CD4-positive, alpha-beta T cell treated with Interleukin-4 for 4 hours (primary cell): ENCODE data around the gene LMO7.
"Not testable (repeated sequence)": the region's sequence is repeated elsewhere in the genome, so short reads cannot be mapped to it uniquely, and the experiment has no call there.

Experiments used
- DNase-seq: peaks from one replicate; pipeline ENCODE4 v3.0.0-alpha.2; 2020

The LMO7 gene

DNA sequence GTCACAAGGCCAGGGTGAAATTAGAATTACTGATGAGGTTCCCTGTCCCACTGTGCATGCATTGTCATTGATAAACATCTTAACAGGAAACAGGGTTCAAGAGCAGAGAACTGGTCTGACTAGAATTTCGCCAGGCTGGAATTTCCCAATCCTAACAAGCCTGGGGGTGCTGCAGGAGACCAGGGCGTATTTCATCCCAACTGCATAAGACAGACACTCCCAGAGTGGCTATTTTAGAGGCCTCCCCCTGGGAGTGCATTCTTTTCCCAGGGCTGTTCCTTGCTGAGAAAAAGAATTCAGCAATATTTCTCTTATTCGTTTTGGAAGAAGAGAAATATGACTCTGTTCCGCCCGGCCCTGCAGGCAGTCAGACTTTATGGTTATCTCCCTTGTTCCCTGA, 144.0 kb downstream of the LMO7 start:
- DNase-seq: not testable (repeated sequence)

- DNase-seq: no peak
Observed at GRCh38 chr13:75782985-75783384, 146.9 kb downstream of the LMO7 start.

DNA sequence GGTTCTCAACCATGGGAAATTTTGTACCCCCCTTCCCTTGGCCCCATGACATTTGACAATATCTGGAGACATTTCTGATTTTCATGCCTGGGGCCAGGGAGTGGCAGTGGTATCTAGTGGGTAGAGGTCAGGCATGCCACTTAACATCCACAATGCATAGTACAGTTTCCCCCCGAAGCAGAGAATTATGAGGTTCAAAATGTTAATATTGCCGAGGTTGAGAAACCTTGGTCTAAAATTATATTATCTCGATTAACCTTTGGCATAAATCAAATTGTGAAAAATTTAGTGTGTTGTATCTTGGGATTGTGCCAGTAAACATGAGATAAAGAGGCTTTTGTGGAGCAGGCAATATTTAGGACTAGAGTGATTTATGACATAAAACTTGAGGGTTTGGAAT, 147.9 kb downstream of the LMO7 start:
- no peak for DNase-seq

GRCh38 chr13:75785130-75785529, 149.0 kb downstream of the LMO7 start:
- no peak for DNase-seq

DNA sequence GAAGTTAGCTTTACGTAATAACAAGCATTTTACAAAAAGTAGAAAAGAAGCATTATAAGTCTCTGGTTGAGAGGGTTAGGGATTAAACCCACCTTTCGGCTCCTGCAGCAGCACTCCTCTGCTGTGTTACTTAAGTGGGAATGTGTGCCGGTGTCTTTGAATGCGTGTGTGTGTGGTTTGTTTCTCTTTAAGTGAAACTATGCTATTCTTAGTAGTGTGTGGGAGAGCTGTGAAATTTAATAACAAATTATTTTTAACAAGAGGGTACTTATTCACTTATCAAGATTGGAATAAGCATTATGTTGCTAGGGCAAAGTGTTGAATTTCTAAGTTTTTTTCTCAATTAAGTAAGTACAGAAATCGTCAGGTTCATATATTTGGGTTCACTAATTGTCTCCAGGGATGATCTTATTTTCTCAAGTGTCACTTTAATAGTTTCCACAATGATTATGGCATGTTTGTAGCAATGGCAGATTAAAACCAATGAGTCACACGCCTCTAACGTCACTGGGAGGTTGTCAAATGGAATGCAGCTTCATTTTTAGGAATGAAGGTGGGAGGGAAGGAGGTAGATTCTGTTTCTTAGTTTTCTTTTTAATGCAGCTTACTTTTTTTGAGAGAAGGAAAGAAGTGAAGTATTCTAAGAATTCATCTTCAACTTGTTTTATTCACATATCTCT, 151.3 kb downstream of the LMO7 start:
- DNase-seq: no peak

- no peak for DNase-seq
Observed at GRCh38 chr13:75788481-75788981, 152.4 kb downstream of the LMO7 start.

GRCh38 chr13:75789451-75790197, 153.5 kb downstream of the LMO7 start:
- DNase-seq: no peak

- DNase-seq: no peak
Observed at GRCh38 chr13:75790198-75790970, 154.3 kb downstream of the LMO7 start.

DNA sequence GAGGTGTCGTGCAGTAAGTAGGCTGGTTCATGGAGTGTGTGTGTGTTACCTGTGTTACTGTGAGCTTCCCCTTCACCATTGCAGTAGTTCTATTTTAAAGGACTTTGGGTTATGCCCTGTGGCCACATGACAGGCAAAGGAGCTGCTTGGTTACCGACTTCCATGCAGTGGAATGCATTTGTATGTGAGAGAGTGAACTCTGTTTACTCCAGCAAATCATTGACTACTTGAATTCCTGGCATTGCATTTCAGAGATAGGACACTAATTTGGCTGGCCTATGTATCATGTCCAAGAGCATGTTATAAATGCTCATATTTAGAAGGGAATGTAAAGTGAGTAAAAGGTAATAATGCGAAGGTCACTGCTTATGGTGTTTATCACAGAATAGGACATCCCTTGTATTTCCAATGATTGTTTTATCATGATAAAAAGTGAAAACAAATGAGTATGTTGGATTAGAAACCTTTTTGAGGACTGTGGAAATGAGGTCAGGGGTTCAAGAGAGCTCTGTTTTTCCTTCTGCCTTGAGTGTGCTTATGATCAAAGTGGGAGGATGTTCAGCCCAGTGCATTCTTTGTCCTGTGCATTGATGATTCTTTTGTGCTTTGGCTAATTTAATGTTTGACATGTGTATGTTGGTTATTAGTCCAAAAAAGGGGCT, 156.5 kb downstream of the LMO7 start:
- DNase-seq: no peak

DNA sequence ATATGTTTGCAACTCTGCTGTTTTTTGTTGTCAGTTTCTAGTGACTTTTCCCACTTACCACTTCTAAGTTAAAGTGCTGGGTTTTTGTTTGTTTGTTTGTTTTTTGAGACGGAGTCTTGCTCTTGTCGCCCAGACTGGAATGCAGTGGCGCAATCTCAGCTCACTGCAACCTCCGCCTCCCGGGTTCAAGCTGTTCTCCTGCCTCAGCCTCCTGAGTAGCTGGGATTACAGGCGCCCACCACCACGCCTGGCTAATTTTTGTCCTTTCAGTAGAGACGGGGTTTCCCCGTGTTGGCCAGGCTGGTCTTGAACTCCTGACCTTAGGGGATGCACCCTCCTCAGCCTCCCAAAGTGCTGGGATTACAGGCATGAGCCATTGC, 157.0 kb downstream of the LMO7 start:
- not testable (repeated sequence) for DNase-seq

GRCh38 chr13:75794663-75795062, 158.5 kb downstream of the LMO7 start:
- DNase-seq: no peak

- no peak for DNase-seq
Observed at GRCh38 chr13:75795274-75795673, 159.1 kb downstream of the LMO7 start.

- no peak for DNase-seq
Observed at GRCh38 chr13:75796825-75797224, 160.7 kb downstream of the LMO7 start.

DNA sequence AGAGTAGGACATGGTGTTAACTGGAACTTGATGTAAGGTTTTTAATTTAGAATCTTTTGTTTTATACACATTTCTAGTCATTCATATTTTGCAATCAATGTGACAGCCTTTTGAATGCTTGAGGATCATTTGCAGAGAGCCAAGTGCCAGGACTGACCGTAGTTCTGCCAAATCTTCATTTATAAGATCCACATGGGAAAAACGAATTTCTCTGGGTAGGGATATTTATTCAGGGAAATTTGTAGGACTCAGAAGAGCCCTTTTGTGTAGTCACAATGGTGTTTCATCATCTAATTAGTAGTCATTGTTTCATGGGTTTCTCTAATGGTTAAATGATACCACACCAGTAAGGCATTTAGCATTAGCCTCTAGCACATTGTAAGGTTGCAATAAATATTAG, 161.1 kb downstream of the LMO7 start:
- no peak for DNase-seq

- no peak for DNase-seq
Observed at GRCh38 chr13:75797719-75798118, 161.6 kb downstream of the LMO7 start.

DNA sequence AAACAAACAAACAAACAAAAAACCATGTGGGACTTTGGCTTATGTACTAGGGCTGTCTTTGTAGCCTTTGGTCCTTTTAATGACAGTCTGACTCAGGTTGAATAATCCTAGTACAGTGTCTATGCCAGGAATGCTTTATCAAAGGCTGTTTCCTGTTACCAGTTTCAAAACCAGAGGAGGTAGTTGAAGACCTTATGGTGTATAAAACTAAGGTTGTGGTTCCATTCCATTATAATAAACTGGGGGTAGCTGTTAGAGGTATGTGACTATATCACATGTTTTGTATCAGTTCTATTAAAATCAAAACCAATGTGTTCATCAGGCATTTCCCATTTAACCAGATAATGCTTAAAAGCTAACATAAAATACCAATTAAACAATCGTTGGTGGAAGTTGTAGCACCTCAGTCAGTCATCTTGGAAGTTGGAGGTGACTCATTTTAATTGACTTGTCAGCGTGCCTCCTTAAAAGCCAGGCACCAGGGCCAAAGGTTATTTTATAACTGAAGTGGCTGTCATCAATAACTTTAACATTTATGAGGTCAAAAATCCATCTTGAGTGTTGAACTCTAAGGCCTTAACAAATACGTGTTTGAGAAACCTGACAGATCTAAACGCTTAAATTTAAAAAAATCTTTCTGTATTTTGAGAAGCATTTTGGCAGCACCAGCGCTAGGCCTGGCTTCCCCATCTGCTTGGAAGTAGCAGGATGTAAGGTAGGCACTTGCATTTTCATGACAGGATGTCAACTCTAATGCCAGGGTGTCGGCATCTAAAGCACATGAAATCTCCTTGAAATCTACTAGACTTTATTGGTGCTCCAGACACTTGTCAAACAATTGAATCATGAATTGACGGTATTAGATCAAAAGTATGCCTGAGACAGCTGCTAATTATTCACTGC, 162.5 kb downstream of the LMO7 start:
- DNase-seq: no peak

- DNase-seq: no peak
Observed at GRCh38 chr13:75800545-75800944, 164.4 kb downstream of the LMO7 start.

GRCh38 chr13:75801388-75801945, 165.3 kb downstream of the LMO7 start:
- DNase-seq: no peak

GRCh38 chr13:75802161-75802560, 166.0 kb downstream of the LMO7 start:
- DNase-seq: no peak

DNA sequence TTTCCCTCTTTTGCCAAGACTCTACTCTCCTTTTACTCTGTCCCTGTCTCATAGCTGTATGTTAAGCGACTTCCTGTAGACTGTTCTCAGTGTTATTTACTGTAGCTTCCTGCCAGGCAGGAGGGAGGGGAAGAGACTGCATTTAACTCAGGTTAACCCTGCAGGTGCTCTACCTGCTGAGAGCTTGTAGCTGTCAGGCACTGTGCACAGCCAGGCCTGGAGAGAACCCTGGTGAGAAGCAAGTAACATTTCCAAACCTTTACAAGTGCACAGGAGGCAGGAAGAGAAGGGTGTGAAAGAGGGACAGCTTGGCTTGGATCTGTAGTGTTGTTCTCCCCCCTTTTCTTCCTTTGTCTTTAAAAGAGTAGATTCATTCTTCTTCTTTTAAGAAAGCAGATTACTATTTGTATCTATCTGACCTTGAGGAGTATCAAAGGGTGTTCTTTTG, 167.1 kb downstream of the LMO7 start:
- DNase-seq: peak; percentile 13

GRCh38 chr13:75804054-75804453, 167.9 kb downstream of the LMO7 start:
- no peak for DNase-seq

DNA sequence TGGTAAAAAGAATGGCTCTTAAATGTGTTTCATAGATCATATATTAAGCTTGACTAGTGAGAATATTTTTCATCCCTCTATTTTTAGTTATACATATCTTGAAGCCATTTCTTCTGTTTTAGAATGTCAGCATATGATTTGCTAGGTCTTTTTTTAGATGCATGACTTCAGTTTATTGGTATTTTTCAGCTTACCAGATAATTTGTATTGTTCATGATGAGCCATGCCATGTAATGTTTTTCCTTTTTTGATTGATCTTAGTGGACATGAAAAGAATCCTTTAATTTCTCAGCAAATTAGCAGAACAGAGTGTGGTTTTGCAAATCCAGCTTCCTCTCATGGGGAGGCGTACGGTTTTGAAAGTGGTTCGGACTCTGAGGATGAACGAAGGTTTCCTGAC, 168.5 kb downstream of the LMO7 start:
- DNase-seq: no peak
